ENCODE measurements around the gene ZACN. TPM values are rescaled to one million over a fixed set of nuclear protein-coding genes. Genes with fewer than 3 reads are reported as not detected.

The ZACN gene
- polyA plus RNA-seq, 1 of the 3 experiments (the other 2 are of a cell fraction): not detected

GRCh38 chr17:76131051-76131691 is 52.2 kb downstream of the ZACN start:
- no peaks in the 10 kb centered on the region for H3K79me2 ChIP-seq (ENCODE audit: insufficient read depth)
- ChIA-PET CTCF (interaction anchor here (1.0 to 18.8 kb wide), 6 partner anchors 10 to 171 kb away, joined by 3 to 332 read pairs (median 4); no protein-coding TSS in a partner anchor), POLR2A (interaction anchor here (0.6 kb wide), 1 partner anchor 1096 kb away, joined by 3 read pairs; no protein-coding TSS in a partner anchor)
- no peaks in the 10 kb centered on the region for H3K27me3 ChIP-seq (ENCODE audit: insufficient read depth)
- TF ChIP-seq ELF1 (IDR thresholded peaks at IDR 0.05) (no peak), EZH2phosphoT487 (IDR thresholded peaks at IDR 0.05; ENCODE audit: borderline replicate concordance, low read depth) (no peak), MEF2A (IDR thresholded peaks at IDR 0.05; ENCODE audit: borderline replicate concordance, low read depth) (no peak), SMC3 (IDR thresholded peaks at IDR 0.05; ENCODE audit: low read depth, low read length) (no peak), CHD2 (IDR thresholded peaks at IDR 0.05; ENCODE audit: low read length, partially characterized antibody) (no peak), NFIC (IDR thresholded peaks at IDR 0.05; ENCODE audit: borderline replicate concordance) (no peak), GABPA (IDR thresholded peaks at IDR 0.05; ENCODE audit: low read depth) (no peak), MXI1 (IDR thresholded peaks at IDR 0.05; ENCODE audit: low read depth, low read length) (no peak), USF2 (IDR thresholded peaks at IDR 0.05; ENCODE audit: borderline replicate concordance, low read depth, low read length) (no peak), NRF1 (IDR thresholded peaks at IDR 0.05; ENCODE audit: low read depth, low read length) (no peak), FOXM1 (IDR thresholded peaks at IDR 0.05; ENCODE audit: low read depth) (no peak), FOXJ3 (CRISPR knock-in tag; IDR thresholded peaks at IDR 0.05) (no peak)
- TF ChIP-seq, protein P1, sequence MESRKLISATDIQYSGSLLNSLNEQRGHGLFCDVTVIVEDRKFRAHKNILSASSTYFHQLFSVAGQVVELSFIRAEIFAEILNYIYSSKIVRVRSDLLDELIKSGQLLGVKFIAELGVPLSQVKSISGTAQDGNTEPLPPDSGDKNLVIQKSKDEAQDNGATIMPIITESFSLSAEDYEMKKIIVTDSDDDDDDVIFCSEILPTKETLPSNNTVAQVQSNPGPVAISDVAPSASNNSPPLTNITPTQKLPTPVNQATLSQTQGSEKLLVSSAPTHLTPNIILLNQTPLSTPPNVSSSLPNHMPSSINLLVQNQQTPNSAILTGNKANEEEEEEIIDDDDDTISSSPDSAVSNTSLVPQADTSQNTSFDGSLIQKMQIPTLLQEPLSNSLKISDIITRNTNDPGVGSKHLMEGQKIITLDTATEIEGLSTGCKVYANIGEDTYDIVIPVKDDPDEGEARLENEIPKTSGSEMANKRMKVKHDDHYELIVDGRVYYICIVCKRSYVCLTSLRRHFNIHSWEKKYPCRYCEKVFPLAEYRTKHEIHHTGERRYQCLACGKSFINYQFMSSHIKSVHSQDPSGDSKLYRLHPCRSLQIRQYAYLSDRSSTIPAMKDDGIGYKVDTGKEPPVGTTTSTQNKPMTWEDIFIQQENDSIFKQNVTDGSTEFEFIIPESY (IDR thresholded peaks at IDR 0.05; ENCODE audit: borderline replicate concordance, low read depth): no peak
- TF ChIP-seq, protein P2, sequence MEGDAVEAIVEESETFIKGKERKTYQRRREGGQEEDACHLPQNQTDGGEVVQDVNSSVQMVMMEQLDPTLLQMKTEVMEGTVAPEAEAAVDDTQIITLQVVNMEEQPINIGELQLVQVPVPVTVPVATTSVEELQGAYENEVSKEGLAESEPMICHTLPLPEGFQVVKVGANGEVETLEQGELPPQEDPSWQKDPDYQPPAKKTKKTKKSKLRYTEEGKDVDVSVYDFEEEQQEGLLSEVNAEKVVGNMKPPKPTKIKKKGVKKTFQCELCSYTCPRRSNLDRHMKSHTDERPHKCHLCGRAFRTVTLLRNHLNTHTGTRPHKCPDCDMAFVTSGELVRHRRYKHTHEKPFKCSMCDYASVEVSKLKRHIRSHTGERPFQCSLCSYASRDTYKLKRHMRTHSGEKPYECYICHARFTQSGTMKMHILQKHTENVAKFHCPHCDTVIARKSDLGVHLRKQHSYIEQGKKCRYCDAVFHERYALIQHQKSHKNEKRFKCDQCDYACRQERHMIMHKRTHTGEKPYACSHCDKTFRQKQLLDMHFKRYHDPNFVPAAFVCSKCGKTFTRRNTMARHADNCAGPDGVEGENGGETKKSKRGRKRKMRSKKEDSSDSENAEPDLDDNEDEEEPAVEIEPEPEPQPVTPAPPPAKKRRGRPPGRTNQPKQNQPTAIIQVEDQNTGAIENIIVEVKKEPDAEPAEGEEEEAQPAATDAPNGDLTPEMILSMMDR (IDR thresholded peaks at IDR 0.05): no peak
- TF ChIP-seq, protein P3, sequence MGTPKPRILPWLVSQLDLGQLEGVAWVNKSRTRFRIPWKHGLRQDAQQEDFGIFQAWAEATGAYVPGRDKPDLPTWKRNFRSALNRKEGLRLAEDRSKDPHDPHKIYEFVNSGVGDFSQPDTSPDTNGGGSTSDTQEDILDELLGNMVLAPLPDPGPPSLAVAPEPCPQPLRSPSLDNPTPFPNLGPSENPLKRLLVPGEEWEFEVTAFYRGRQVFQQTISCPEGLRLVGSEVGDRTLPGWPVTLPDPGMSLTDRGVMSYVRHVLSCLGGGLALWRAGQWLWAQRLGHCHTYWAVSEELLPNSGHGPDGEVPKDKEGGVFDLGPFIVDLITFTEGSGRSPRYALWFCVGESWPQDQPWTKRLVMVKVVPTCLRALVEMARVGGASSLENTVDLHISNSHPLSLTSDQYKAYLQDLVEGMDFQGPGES (IDR thresholded peaks at IDR 0.05; ENCODE audit: low read depth, low read length): no peak
- TF ChIP-seq, protein P4, sequence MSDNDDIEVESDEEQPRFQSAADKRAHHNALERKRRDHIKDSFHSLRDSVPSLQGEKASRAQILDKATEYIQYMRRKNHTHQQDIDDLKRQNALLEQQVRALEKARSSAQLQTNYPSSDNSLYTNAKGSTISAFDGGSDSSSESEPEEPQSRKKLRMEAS (IDR thresholded peaks at IDR 0.05; ENCODE audit: low read depth): no peak
- H3K9me2 ChIP-seq: no peaks in the 10 kb centered on the region
- H3K36me3 ChIP-seq (replicated peaks in 1 of 2; ENCODE audit: control insufficient read depth in 1 of 2, insufficient read depth in 2 of 2, low read length in 1 of 2): no peaks in the 10 kb centered on the region
- no peaks in the 10 kb centered on the region for H3K4me1 ChIP-seq (ENCODE audit: control insufficient read depth in 1 of 2, insufficient read depth in 2 of 2, low read depth in 1 of 2, low read length in 1 of 2)
- no peaks in the 10 kb centered on the region for H4K20me1 ChIP-seq (ENCODE audit: insufficient read depth)
- H2AFZ ChIP-seq (ENCODE audit: low read depth): no peak overlapping the region
- no peak for DNase-seq
- no peaks in the 10 kb centered on the region for H3K9me3 ChIP-seq
- H3K9ac ChIP-seq: no peak overlapping the region
- WGBS (ENCODE audit: low lambda C conversion rate): 79% methylated on average over 21 of the region's 21 CpGs
- no peak overlapping the region for H3K4me2 ChIP-seq
- H3F3A ChIP-seq (replicated peaks; ENCODE audit: insufficient read depth): no peaks in the 10 kb centered on the region
- no peak overlapping the region for H3K4me3 ChIP-seq (ENCODE audit: low read depth in 2 of 2, low read length in 1 of 2)
- H3K27ac ChIP-seq (ENCODE audit: low read depth in 2 of 2, low read length in 1 of 2): no peak overlapping the region
